Fibroblast of skin of right quadriceps (primary cell): ENCODE results near the gene TPST2.
A peak's percentile ranks its signal among the peaks of the same experiment; 100 is the strongest.
"Not testable (repeated sequence)": the region's sequence is repeated elsewhere in the genome, so short reads cannot be mapped to it uniquely, and the experiment has no call there.

ENCODE experiments used
- DNase-seq: peaks from one replicate; pipeline ENCODE4 v3.0.0-alpha.2; 2013

The TPST2 gene

GRCh38 chr22:26528518-26528917 is 61.4 kb downstream of the TPST2 start:
- DNase-seq, result not testable (repeated sequence)

- no peak for DNase-seq
These were observed 62.1 kb downstream of the TPST2 start for GRCh38 chr22:26527574-26528465.

- DNase-seq, result no peak
These were observed 62.8 kb downstream of the TPST2 start for GRCh38 chr22:26527167-26527566.

- no peak for DNase-seq
These were observed 63.9 kb downstream of the TPST2 start for GRCh38 chr22:26525946-26526564.

GRCh38 chr22:26524870-26525269 is 65.1 kb downstream of the TPST2 start:
- DNase-seq, result no peak

- DNase-seq, result no peak
These were observed 67.3 kb downstream of the TPST2 start for GRCh38 chr22:26522592-26522991.

- no peak for DNase-seq
These were observed 67.9 kb downstream of the TPST2 start for GRCh38 chr22:26522012-26522411.

GRCh38 chr22:26517429-26517828 is 72.5 kb downstream of the TPST2 start:
- no peak for DNase-seq

- DNase-seq, result no peak
These were observed 73.4 kb downstream of the TPST2 start for GRCh38 chr22:26516503-26516902.

GRCh38 chr22:26515931-26516330 is 74.0 kb downstream of the TPST2 start:
- no peak for DNase-seq

- DNase-seq, result no peak
These were observed 75.3 kb downstream of the TPST2 start for GRCh38 chr22:26514419-26515161.

GRCh38 chr22:26513838-26514237 is 76.1 kb downstream of the TPST2 start:
- DNase-seq, result no peak

GRCh38 chr22:26512149-26512793 is 77.7 kb downstream of the TPST2 start, which contains the start of gene TFIP11:
Gene TFIP11 (minus strand): TSS chr22:26512473. CDS start chr22:26510272, 2,201 bp downstream.
- peak; percentile 86 for DNase-seq

GRCh38 chr22:26508148-26508547 is 81.8 kb downstream of the TPST2 start:
- DNase-seq, result no peak

- DNase-seq, result no peak
These were observed 86.2 kb downstream of the TPST2 start for GRCh38 chr22:26503758-26504157.

GRCh38 chr22:26502688-26503561 is 87.0 kb downstream of the TPST2 start:
- DNase-seq, result peak; percentile 56

GRCh38 chr22:26501996-26502395 is 87.9 kb downstream of the TPST2 start:
- DNase-seq, result no peak

GRCh38 chr22:26499188-26499703 is 90.7 kb downstream of the TPST2 start:
- no peak for DNase-seq

- no peak for DNase-seq
These were observed 93.5 kb downstream of the TPST2 start for GRCh38 chr22:26496456-26496855.

GRCh38 chr22:26494506-26494905 is 95.4 kb downstream of the TPST2 start:
- no peak for DNase-seq

- DNase-seq, result no peak
These were observed 97.7 kb downstream of the TPST2 start for GRCh38 chr22:26492220-26492619.
